HepG2 (cell line): ENCODE results near the gene RPH3AL. TPM values are rescaled to one million over a fixed set of nuclear protein-coding genes. Genes with fewer than 3 reads are reported as not detected.
A peak's percentile ranks its signal among the peaks of the same experiment; 100 is the strongest.

ENCODE experiments used
- ADNP ChIP-seq: sonication (generic); formaldehyde crosslinking; IDR thresholded peaks from 2 replicates; pipeline ENCODE4 v1.4.0; 2020; ENCODE audit warnings: missing genetic modification reagents
- AKAP8 ChIP-seq: sonication (generic); formaldehyde crosslinking; IDR thresholded peaks from 2 replicates; pipeline ENCODE4 v1.5.1; 2020; ENCODE audit warnings: mild to moderate bottlenecking, missing genetic modification reagents
- BRCA1 ChIP-seq: sonication (generic); formaldehyde crosslinking; IDR thresholded peaks from 2 replicates; pipeline ENCODE4 v1.4.0; 2020; ENCODE audit warnings: missing genetic modification reagents
- CHD2 ChIP-seq: IDR thresholded peaks from 2 replicates; pipeline ENCODE4 v1.6.1; 2011; ENCODE audit warnings: low read depth, low read length, improper control_type of control experiment
- RFX5 ChIP-seq: IDR thresholded peaks from 2 replicates; pipeline ENCODE4 v1.6.1; 2011; ENCODE audit warnings: low read depth, low read length, improper control_type of control experiment
- SOX13 ChIP-seq, 3 experiments: fragments of 450-650 bp in 1 of 3; sonication (generic) in 1 of 3; formaldehyde crosslinking in 1 of 3; IDR thresholded peaks in 2 of 3; conservative IDR thresholded peaks in 1 of 3; 2 replicates each; pipeline versions ENCODE4 v1.5.0 to v1.6.1; 2016 to 2020; ENCODE audit warnings: antibody characterized with exemption in 1 of 3, mild to moderate bottlenecking in 1 of 3, missing compliant biosample characterization in 1 of 3, missing genetic modification reagents in 1 of 3, moderate library complexity in 1 of 3
- TAF15 ChIP-seq: fragments of 200-400 bp; formaldehyde crosslinking; IDR thresholded peaks from one replicate; pipeline ENCODE4 v1.6.1; 2018; ENCODE audit warnings: mild to moderate bottlenecking, low read depth, low read length; ENCODE audit not compliant: poor library complexity, severe bottlenecking
- TBL1XR1 ChIP-seq: fragments of 150-350 bp; IDR thresholded peaks from 2 replicates; pipeline ENCODE4 v1.6.1; 2014; ENCODE audit warnings: borderline replicate concordance, low read length; ENCODE audit not compliant: partially characterized antibody
- ZNF20 ChIP-seq: sonication (generic); formaldehyde crosslinking; IDR thresholded peaks from 2 replicates; pipeline ENCODE4 v1.4.0; 2020; ENCODE audit warnings: mild to moderate bottlenecking, moderate library complexity, missing genetic modification reagents
- ZNF367 ChIP-seq: sonication (generic); formaldehyde crosslinking; IDR thresholded peaks from 2 replicates; pipeline ENCODE4 v1.4.0; 2020; ENCODE audit warnings: missing genetic modification reagents, borderline replicate concordance
- ZNF629 ChIP-seq: sonication (generic); formaldehyde crosslinking; conservative IDR thresholded peaks from 2 replicates; pipeline ENCODE4 v1.5.0; 2020; ENCODE audit warnings: missing genetic modification reagents
- ZNF713 ChIP-seq: sonication (generic); formaldehyde crosslinking; IDR thresholded peaks from 2 replicates; pipeline ENCODE4 v1.4.0; 2020; ENCODE audit warnings: mild to moderate bottlenecking, missing genetic modification reagents
- ZNF746 ChIP-seq: sonication (generic); formaldehyde crosslinking; IDR thresholded peaks from 2 replicates; pipeline ENCODE4 v1.8.0; 2022; ENCODE audit warnings: mild to moderate bottlenecking, missing genetic modification reagents
- ZNF747 ChIP-seq: sonication (generic); formaldehyde crosslinking; IDR thresholded peaks from 2 replicates; pipeline ENCODE4 v1.8.1; 2023; ENCODE audit warnings: missing genetic modification reagents, mild to moderate bottlenecking, borderline replicate concordance
- ZSCAN29 ChIP-seq: sonication (generic); formaldehyde crosslinking; conservative IDR thresholded peaks from 2 replicates; pipeline ENCODE4 v1.4.0; 2020; ENCODE audit warnings: mild to moderate bottlenecking, missing genetic modification reagents
- polyA plus RNA-seq, 8 experiments: library from polyadenylated mRNA; depleted of rRNA in 3 of 8; stranded (reverse) in 7 of 8; unstranded in 1 of 8; fragments of >200 nt; fragmentation: Illumina TruSeq in 4 of 8; extraction: Trizol in 4 of 8; gene quantifications; 2 replicates each; pipeline versions ENCODE4 v1.2.1 to v1.2.3, GENCODE V29; 2011 to 2016; ENCODE audit warnings: low read depth in 4 of 8, missing spikeins in 1 of 8, mixed read lengths in 1 of 8; ENCODE audit not compliant: insufficient read depth in 1 of 8
- total RNA-seq, 5 experiments: library from RNA; depleted of rRNA; stranded (reverse); fragments of >200 nt; fragmentation: Illumina TruSeq; extraction: Trizol; gene quantifications; 2 replicates each; pipeline ENCODE4 v1.2.3, GENCODE V29; 2016; ENCODE audit warnings: low read depth in 1 of 5
- TF ChIP-seq, protein P1 (sequence below): IDR thresholded peaks from 2 replicates; pipeline ENCODE4 v1.6.1; 2016; ENCODE audit warnings: low read depth, borderline replicate concordance
- TF ChIP-seq, protein P2 (sequence below): sonication (generic); formaldehyde crosslinking; IDR thresholded peaks from 2 replicates; pipeline ENCODE4 v1.4.0; 2020; ENCODE audit warnings: missing genetic modification reagents, borderline replicate concordance
- TF ChIP-seq, protein P3 (sequence below): sonication (generic); formaldehyde crosslinking; IDR thresholded peaks from 2 replicates; pipeline ENCODE4 v1.4.0; 2020; ENCODE audit warnings: missing genetic modification reagents, borderline replicate concordance
- TF ChIP-seq, protein P4 (sequence below): sonication (generic); formaldehyde crosslinking; IDR thresholded peaks from 2 replicates; pipeline ENCODE4 v1.4.0; 2020; ENCODE audit warnings: mild to moderate bottlenecking, missing genetic modification reagents
- TF ChIP-seq, protein P5 (sequence below): sonication (generic); formaldehyde crosslinking; IDR thresholded peaks from 2 replicates; pipeline ENCODE4 v1.5.0; 2020; ENCODE audit warnings: missing genetic modification reagents

Gene RPH3AL
- total and polyA plus RNA-seq, 2 of the 13 experiments (the other 11 are each of a cell fraction or from before 2014, with no cell fraction given), result 7.8 to 16.4 TPM

DNA sequence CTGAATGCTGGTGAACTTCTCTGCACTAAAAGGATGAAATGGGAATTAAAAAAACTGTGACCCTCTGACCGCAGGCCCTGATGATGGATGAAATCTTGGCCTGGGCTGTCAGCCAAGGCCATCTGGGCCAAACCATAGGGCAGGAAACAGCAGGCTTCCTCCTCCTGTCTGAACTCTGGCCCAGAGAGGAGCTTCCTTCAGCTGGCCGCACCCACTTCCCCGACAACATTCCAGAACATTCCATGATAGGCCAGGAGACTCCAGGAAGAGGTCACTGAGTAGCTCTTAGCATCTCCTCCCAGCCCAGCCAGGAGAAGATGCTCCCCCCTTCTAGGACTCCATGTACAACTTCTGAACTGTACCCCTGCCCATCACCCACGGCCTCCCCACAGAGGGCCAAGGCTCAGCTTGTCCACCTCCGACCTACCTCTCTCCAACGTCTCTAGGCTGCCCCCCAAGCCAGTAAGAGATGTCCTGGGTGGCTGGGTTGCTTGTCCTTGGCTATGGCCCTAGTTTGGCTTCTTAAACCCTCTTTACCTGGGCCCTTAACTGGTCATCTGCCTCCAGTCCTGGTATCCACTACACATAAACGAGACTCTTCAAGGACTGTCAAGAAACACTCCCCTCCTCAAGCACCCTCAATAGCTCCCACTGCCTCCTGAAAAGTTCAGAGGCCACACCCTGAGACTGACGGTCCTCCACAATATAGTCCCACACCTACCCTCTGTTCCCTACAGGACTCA is 1.7 kb downstream of the RPH3AL start (continued):
- TF ChIP-seq ZNF746 (CRISPR knock-in tag) (no peak), TAF15 (no peak), ZNF747 (no peak), ZNF629 (CRISPR knock-in tag) (peak; percentile 34; the same call in 1 of the 2 replicates), ADNP (no peak), ZNF20 (no peak), AKAP8 (CRISPR knock-in tag) (no peak), ZNF367 (no peak), BRCA1 (CRISPR knock-in tag) (no peak), ZNF713 (CRISPR knock-in tag) (no peak), RFX5 (no peak), ZSCAN29 (no peak), CHD2 (no peak), TBL1XR1 (no peak), SOX13 (IDR thresholded peaks at IDR 0.05) (no peak), SOX13 (CRISPR knock-in tag; conservative IDR thresholded peaks at IDR 0.05 in 1 of 2, IDR thresholded peaks at IDR 0.05 in 1 of 2) (0 out of 4 replicates have a peak, but pooled peaks of 1 of the 2 experiments have one; percentile 6)
- TF ChIP-seq, protein P1, sequence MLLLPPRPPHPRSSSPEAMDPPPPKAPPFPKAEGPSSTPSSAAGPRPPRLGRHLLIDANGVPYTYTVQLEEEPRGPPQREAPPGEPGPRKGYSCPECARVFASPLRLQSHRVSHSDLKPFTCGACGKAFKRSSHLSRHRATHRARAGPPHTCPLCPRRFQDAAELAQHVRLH, result 0 out of 2 replicates have a peak, but pooled peaks have one; percentile 4
- TF ChIP-seq, protein P2, sequence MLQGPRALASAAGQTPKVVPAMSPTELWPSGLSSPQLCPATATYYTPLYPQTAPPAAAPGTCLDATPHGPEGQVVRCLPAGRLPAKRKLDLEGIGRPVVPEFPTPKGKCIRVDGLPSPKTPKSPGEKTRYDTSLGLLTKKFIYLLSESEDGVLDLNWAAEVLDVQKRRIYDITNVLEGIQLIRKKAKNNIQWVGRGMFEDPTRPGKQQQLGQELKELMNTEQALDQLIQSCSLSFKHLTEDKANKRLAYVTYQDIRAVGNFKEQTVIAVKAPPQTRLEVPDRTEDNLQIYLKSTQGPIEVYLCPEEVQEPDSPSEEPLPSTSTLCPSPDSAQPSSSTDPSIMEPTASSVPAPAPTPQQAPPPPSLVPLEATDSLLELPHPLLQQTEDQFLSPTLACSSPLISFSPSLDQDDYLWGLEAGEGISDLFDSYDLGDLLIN, result no peak
- TF ChIP-seq, protein P3, sequence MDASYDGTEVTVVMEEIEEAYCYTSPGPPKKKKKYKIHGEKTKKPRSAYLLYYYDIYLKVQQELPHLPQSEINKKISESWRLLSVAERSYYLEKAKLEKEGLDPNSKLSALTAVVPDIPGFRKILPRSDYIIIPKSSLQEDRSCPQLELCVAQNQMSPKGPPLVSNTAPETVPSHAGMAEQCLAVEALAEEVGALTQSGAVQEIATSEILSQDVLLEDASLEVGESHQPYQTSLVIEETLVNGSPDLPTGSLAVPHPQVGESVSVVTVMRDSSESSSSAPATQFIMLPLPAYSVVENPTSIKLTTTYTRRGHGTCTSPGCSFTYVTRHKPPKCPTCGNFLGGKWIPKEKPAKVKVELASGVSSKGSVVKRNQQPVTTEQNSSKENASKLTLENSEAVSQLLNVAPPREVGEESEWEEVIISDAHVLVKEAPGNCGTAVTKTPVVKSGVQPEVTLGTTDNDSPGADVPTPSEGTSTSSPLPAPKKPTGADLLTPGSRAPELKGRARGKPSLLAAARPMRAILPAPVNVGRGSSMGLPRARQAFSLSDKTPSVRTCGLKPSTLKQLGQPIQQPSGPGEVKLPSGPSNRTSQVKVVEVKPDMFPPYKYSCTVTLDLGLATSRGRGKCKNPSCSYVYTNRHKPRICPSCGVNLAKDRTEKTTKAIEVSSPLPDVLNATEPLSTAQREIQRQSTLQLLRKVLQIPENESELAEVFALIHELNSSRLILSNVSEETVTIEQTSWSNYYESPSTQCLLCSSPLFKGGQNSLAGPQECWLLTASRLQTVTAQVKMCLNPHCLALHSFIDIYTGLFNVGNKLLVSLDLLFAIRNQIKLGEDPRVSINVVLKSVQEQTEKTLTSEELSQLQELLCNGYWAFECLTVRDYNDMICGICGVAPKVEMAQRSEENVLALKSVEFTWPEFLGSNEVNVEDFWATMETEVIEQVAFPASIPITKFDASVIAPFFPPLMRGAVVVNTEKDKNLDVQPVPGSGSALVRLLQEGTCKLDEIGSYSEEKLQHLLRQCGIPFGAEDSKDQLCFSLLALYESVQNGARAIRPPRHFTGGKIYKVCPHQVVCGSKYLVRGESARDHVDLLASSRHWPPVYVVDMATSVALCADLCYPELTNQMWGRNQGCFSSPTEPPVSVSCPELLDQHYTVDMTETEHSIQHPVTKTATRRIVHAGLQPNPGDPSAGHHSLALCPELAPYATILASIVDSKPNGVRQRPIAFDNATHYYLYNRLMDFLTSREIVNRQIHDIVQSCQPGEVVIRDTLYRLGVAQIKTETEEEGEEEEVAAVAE (CRISPR knock-in tag), result no peak
- TF ChIP-seq, protein P4, sequence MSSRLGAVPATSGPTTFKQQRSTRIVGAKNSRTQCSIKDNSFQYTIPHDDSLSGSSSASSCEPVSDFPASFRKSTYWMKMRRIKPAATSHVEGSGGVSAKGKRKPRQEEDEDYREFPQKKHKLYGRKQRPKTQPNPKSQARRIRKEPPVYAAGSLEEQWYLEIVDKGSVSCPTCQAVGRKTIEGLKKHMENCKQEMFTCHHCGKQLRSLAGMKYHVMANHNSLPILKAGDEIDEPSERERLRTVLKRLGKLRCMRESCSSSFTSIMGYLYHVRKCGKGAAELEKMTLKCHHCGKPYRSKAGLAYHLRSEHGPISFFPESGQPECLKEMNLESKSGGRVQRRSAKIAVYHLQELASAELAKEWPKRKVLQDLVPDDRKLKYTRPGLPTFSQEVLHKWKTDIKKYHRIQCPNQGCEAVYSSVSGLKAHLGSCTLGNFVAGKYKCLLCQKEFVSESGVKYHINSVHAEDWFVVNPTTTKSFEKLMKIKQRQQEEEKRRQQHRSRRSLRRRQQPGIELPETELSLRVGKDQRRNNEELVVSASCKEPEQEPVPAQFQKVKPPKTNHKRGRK (CRISPR knock-in tag), result no peak
- TF ChIP-seq, protein P5, sequence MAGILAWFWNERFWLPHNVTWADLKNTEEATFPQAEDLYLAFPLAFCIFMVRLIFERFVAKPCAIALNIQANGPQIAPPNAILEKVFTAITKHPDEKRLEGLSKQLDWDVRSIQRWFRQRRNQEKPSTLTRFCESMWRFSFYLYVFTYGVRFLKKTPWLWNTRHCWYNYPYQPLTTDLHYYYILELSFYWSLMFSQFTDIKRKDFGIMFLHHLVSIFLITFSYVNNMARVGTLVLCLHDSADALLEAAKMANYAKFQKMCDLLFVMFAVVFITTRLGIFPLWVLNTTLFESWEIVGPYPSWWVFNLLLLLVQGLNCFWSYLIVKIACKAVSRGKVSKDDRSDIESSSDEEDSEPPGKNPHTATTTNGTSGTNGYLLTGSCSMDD, result no peak
